Epithelial cell of proximal tubule (primary cell): Measurements from ENCODE around the gene CLPTM1L. TPM values are rescaled to one million over a fixed set of nuclear protein-coding genes. Genes with fewer than 3 reads are reported as not detected.

Experiments used
- DNase-seq: peaks from one replicate; pipeline ENCODE4 v3.0.0-alpha.2; 2011; ENCODE audit warnings: low read depth
- H3K4me3 ChIP-seq: 2 replicates; pipeline ENCODE4 v1.5.1; 2011; ENCODE audit warnings: low read depth, mild to moderate bottlenecking, low read length
- CTCF ChIP-seq: conservative IDR thresholded peaks from 2 replicates; pipeline ENCODE4 v1.5.1; 2012; ENCODE audit warnings: low read depth, mild to moderate bottlenecking, low read length
- total RNA-seq: library from RNA; depleted of rRNA; stranded (reverse); fragments of >200 nt; gene quantifications from 2 replicates; pipeline ENCODE4 v1.2.3, GENCODE V29; 2015

Gene CLPTM1L
- total RNA-seq, 1 donor from 2014 or later: 112 TPM

GRCh38 chr5:1380910-1381309, 36.0 kb upstream of the CLPTM1L start:
- H3K4me3 ChIP-seq: no peak overlapping the region
- TF ChIP-seq CTCF: no peak
- DNase-seq: no peak

GRCh38 chr5:1380011-1380817, 35.3 kb upstream of the CLPTM1L start:
- peak; percentile 79 for TF ChIP-seq CTCF
- no peak overlapping the region for H3K4me3 ChIP-seq
- DNase-seq: no peak

- H3K4me3 ChIP-seq: no peak overlapping the region
- no peak for TF ChIP-seq CTCF
- no peak for DNase-seq
These were observed 34.2 kb upstream of the CLPTM1L start for GRCh38 chr5:1378866-1379659.

- no peak for DNase-seq
- H3K4me3 ChIP-seq: no peak overlapping the region
- TF ChIP-seq CTCF: no peak
These were observed 33.2 kb upstream of the CLPTM1L start for GRCh38 chr5:1378096-1378495.

GRCh38 chr5:1376981-1377380, 32.1 kb upstream of the CLPTM1L start:
- no peak for DNase-seq
- no peak overlapping the region for H3K4me3 ChIP-seq
- TF ChIP-seq CTCF: no peak

- no peak for TF ChIP-seq CTCF
- no peak overlapping the region for H3K4me3 ChIP-seq
- DNase-seq: no peak
These were observed 31.2 kb upstream of the CLPTM1L start for GRCh38 chr5:1375871-1376810.
